GM18508 (cell line): ENCODE data around the gene ARHGEF10L.
"Not testable (repeated sequence)": the region's sequence is repeated elsewhere in the genome, so short reads cannot be mapped to it uniquely, and the experiment has no call there.

Experiments used
- ATAC-seq: cut with Tn5 transposase; IDR thresholded peaks from one replicate; pipeline ENCODE4 v1.9.1; 2021; ENCODE audit warnings: moderate number of reproducible peaks; ENCODE audit not compliant: insufficient read depth, unreplicated experiment

ARHGEF10L gene

GRCh38 chr1:17725811-17726582 is 186.5 kb downstream of the ARHGEF10L start:
- ATAC-seq, result no peak

- no peak for ATAC-seq
Observed at GRCh38 chr1:17728123-17728712, 188.7 kb downstream of the ARHGEF10L start.

DNA sequence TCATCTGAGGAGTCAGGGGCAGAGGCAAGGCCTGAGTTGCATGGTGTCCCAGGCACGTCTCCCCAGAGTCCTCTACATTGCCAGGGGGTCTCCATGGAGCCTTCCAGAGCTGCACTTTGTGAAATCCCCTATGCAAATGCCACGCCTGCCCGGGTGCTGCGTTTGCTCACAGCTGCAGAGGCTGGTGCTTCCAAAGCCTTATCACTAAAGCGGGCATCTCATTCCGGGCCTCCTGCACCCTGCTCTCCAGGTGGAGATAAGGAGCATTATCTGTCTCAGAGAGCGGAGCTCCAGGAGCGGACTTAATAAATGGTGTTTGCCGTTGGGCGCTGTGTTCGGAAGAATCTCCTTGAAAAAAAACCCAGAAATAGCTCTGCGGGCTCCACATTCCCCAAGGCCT is 189.8 kb downstream of the ARHGEF10L start:
- no peak for ATAC-seq

DNA sequence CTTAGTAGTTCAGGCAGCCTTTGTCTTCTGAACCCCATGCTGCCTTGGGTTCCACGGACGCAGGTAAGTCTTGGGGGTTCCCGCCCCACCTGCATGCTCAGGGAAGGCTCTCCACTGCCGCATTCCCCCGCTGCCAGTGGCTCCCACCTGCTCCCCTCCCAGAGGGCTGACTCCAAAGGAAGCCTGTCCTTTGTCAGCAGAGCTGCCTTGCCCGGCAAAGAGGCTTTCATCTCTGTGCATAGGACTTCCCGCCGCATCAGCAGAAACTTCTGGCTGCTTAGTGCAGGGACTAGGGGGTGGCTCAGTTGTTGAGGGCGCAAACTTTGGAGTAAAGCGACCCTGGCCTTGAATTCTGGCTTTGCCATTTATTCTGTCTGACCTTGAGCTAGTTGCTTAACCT is 190.4 kb downstream of the ARHGEF10L start:
- ATAC-seq, result no peak

DNA sequence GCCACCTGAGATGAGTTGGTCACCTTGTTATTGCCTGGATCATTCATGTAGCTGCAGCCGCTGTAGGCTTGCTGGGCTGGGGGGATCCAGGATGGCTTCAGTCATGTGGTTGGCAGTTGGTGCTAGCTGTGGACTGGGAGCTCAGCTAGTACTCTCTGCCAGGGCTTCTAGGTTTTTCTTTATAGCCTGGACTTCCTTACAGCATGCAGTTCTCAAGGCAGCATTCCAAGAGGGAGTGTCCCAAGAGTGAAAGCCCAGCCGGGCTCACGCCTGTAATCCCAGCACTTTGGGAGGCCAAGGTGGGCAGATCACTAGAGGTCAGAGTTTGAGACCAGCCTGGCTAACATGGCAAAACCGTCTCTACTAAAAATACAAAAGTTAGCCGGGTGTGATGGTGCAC is 192.0 kb downstream of the ARHGEF10L start:
- no peak for ATAC-seq

- ATAC-seq, result no peak
Observed at GRCh38 chr1:17732475-17732874, 193.0 kb downstream of the ARHGEF10L start.

DNA sequence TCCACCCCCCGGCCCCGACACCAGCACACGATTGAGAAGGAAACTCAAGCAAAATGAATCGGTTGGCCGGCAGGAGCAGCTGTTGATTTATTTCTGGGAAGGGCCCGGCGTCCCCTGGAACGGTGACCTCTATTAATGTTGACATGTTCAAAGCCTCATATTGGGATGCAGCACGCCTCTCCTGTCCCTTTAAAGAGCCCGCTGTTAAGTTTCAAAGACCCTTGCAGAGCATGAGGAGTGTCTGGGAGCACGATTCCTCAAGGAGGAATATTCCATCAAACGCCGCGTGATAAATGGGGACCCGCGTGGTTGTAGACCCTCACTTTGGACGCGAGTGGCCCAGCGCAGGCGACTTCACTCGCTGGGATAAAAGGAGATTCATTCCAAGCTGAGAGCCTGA is 194.2 kb downstream of the ARHGEF10L start:
- no peak for ATAC-seq

- ATAC-seq, result no peak
Observed at GRCh38 chr1:17734609-17735008, 195.1 kb downstream of the ARHGEF10L start.

DNA sequence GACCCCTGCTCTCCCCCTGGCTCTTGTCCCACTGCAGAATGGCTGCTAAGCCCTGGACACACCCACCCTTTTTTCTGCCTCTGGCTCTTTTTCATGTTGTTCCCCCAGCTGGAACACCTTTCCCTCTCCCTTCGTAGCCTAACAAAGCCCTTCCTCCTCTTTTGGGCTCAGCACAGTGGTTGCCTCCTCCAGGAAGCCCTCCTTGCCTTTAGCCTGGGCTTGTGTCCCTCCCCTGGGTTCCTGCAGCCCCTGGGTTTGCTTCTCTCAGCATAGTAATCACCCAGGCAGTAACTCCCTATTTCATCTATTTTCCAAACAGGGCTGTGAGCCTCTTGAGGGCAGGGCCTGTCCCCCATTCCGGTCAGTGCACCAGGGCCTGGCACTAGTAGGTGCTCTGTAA is 195.8 kb downstream of the ARHGEF10L start:
- no peak for ATAC-seq

DNA sequence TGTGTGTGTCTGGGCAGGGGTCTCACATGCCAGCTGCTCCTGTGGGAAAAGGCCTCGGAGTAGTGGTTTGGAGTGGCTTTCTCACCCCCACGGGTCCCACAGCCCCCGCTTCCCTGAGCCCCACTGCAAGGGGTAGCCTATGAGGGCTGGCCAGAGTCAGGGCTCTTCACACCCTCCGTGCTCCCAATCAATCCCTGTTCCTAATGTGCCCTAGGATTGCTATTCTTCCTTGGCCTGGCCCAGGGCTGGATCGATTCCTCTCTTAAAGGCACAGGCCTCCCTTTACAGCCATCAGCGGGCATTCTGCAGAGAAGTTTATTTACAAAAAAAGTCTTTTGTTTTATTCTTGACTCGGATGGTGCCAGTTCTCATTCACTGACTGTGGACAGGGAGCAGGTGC is 196.3 kb downstream of the ARHGEF10L start:
- ATAC-seq, result no peak

DNA sequence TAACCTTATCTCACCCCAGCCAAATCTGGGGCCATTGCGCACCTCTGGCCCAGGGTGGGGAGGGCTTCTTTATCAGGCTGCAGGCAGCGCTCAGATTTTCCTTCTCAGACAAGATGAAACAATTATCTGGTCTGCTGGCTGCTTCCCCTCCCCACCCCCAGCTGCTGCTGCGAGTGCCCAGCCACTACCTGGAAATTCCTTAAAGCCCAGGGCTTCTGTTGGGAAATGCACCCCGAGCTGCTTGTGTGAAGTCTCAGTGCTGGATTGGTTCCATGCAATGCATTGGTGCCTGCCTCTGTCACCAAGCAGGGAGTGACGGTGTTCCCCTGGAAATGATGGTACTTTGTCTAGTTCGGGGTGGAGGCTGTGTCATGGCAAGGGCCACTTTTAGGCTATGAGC is 197.1 kb downstream of the ARHGEF10L start:
- ATAC-seq, result no peak

DNA sequence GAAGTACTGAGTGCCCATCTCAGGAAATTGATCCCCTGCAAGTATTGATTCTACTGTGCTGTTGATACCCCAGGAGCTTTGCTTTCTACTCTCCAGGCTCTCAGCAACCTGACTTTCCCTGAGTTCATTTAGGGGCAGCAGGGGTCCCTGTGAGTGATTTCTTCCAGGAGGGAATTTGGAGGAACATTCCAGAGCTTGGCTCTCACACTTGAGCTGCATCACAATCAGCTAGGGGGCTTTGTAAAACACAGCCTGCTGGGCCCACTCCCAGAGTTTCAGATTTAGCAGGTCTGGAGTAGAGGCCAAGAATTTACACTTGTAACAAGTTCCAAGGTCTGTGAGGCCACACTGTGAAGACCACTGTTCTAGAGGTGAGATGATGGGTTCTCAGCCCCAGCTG is 199.6 kb downstream of the ARHGEF10L start:
- no peak for ATAC-seq

DNA sequence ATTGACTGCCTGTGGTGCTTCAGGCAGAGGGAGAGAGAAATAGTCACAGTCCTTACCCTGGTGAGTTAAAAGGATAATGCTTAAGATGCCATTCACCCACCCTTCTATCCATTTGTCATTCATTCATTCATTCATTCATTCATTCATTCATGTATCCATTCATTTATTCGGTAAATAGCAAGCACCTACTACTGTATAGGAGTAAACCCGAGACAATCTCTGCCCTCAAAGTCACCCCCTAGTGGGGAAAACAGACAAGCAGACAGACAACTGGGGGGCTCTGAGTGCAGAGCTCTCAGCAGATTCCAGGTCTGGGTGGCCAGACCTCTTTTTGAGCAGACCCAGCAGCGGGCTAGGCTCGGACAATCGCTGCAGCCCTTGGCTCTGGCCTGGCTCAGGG is 201.6 kb downstream of the ARHGEF10L start:
- no peak for ATAC-seq

DNA sequence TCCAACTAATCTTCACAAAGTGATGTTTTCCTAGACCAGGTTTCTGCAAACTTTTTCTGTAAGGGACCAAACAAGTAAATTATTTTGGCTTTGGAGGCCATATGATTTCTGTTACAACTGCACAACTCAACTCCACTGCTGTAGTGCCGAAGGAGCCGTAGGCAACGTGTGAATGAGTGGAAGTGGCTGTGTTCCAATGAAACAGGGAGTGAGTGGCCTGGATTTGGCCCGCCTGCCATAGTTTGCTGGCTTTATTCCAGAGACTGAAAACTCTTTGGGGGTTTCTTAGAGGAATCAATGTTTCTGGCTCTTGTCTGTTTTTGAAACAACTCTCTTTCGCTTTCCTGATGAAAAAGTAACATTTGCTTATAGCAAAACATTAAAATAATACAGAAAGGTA is 203.1 kb downstream of the ARHGEF10L start:
- no peak for ATAC-seq

- no peak for ATAC-seq
Observed at GRCh38 chr1:17743008-17743647, 203.6 kb downstream of the ARHGEF10L start.

DNA sequence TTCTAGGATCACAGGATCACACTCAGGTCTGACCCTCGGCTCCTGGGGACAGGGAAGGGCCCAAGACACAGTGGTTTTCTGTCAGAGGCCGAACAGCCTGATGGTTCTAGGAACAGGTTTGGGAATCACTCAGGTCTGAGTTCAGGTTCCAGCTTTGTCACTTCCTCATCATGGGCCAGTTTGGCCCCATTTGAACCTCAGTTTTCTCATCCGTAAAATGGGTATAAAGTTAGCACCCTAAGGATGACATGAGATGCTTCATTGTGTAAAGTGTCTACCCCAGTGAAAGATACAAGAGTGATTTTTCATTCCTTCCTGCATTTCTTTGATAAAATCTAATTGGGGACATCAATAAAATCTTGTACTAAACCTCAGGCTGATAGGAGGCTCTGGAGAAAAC is 204.4 kb downstream of the ARHGEF10L start:
- no peak for ATAC-seq

- no peak for ATAC-seq
Observed at GRCh38 chr1:17744666-17745478, 205.4 kb downstream of the ARHGEF10L start.

- no peak for ATAC-seq
Observed at GRCh38 chr1:17745479-17745955, 206.0 kb downstream of the ARHGEF10L start.

- ATAC-seq, result not testable (repeated sequence)
Observed at GRCh38 chr1:17746281-17746680, 206.8 kb downstream of the ARHGEF10L start.

- no peak for ATAC-seq
Observed at GRCh38 chr1:17746920-17747319, 207.4 kb downstream of the ARHGEF10L start.
